ENCODE results near the gene KCNMB2. TPM values are rescaled to one million over a fixed set of nuclear protein-coding genes. Genes with fewer than 3 reads are reported as not detected.

KCNMB2 gene
- total RNA-seq, 1 experiment from 2014 or later: not detected

- intact Hi-C loops (cut with micrococcal nuclease; ENCODE audit: unreplicated experiment): no loop called here
- TF ChIP-seq CTCF (conservative IDR thresholded peaks at IDR 0.05; ENCODE audit: low read depth, low read length) (no peak), EZH2 (IDR thresholded peaks at IDR 0.05; ENCODE audit: borderline replicate concordance, low read depth, low read length, poor library complexity, severe bottlenecking) (no peak)
- Histone ChIP-seq H3K27me3 (replicated peaks; ENCODE audit: insufficient read depth, low read depth, low read length, poor library complexity) (no peaks in the 10 kb centered on the region), H3K27ac (ENCODE audit: low read depth, low read length, poor library complexity, severe bottlenecking) (no peak overlapping the region), H3K9me3 (ENCODE audit: low read depth, low read length, poor library complexity, severe bottlenecking) (no peaks in the 10 kb centered on the region), H3K4me3 (ENCODE audit: low read depth, low read length, poor library complexity, severe bottlenecking) (no peak overlapping the region), H3K36me3 (ENCODE audit: insufficient read depth, low read length, poor library complexity, severe bottlenecking) (no peaks in the 10 kb centered on the region), H3K4me1 (ENCODE audit: insufficient read depth, low read length, poor library complexity, severe bottlenecking) (no peaks in the 10 kb centered on the region)
- BruUV-seq (replicated peaks): no TSS peak
- no peak for DNase-seq (ENCODE audit: low spot score)
- POLR2A ChIA-PET (ENCODE audit: low non-redundant PET): no interaction called here
- CTCF ChIA-PET: no interaction called here
These were observed 213.2 kb downstream of the KCNMB2 start for GRCh38 chr3:178749471-178749870.

DNA sequence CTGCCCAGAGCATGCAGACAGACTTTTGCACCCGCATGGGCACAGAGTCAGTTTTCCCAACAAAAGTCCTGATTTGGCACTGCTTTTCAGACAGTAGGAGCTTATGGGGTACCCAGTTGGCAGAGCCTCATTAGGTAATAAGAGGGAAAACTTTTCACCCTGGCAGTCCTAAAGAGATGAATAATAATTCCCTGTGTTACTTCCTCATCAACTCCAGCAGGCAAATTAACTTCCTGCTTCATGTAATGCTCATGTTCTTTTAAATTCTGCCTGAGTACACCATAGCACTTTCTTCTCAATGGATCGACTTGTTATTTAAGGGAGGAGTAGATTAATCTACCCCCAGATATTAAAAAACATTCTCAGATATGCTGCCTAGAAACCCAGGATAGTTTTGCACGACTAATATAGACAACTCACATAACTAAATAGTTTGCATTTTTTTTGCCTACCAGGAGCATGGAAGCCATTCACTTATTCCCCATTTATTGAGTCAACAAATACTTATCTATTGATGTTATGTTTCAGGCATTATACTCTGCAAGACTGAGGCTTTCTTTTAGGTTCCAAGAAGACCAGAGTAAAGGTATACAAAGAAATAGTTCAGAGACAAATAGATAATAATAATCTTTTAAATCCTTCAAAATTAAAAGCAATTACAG lies 214.5 kb downstream of the KCNMB2 start:
- CTCF ChIA-PET: no interaction called here

GRCh38 chr3:178752843-178753242 lies 216.6 kb downstream of the KCNMB2 start:
- intact Hi-C loops (cut with micrococcal nuclease; ENCODE audit: unreplicated experiment): no loop called here

More for the DNA sequence above, 214.5 kb downstream of the KCNMB2 start:
- Histone ChIP-seq H3K4me1 (ENCODE audit: insufficient read depth, low read length, poor library complexity, severe bottlenecking) (no peaks in the 10 kb centered on the region), H3K9me3 (ENCODE audit: low read depth, low read length, poor library complexity, severe bottlenecking) (no peaks in the 10 kb centered on the region), H3K27me3 (replicated peaks; ENCODE audit: insufficient read depth, low read depth, low read length, poor library complexity) (no peaks in the 10 kb centered on the region), H3K27ac (ENCODE audit: low read depth, low read length, poor library complexity, severe bottlenecking) (no peak overlapping the region), H3K4me3 (ENCODE audit: low read depth, low read length, poor library complexity, severe bottlenecking) (no peak overlapping the region), H3K36me3 (ENCODE audit: insufficient read depth, low read length, poor library complexity, severe bottlenecking) (no peaks in the 10 kb centered on the region)
- TF ChIP-seq EZH2 (IDR thresholded peaks at IDR 0.05; ENCODE audit: borderline replicate concordance, low read depth, low read length, poor library complexity, severe bottlenecking): no peak
- no peak for TF ChIP-seq CTCF (conservative IDR thresholded peaks at IDR 0.05; ENCODE audit: low read depth, low read length)
- POLR2A ChIA-PET (ENCODE audit: low non-redundant PET): no interaction called here
- DNase-seq (ENCODE audit: low spot score): no peak
- no TSS peak for BruUV-seq (replicated peaks)
- intact Hi-C loops (cut with micrococcal nuclease; ENCODE audit: unreplicated experiment): no loop called here

More at GRCh38 chr3:178752843-178753242, 216.6 kb downstream of the KCNMB2 start:
- POLR2A ChIA-PET (ENCODE audit: low non-redundant PET): no interaction called here
- no TSS peak for BruUV-seq (replicated peaks)
- no peaks in the 10 kb centered on the region for H3K9me3 ChIP-seq (ENCODE audit: low read depth, low read length, poor library complexity, severe bottlenecking)
- no peak overlapping the region for H3K4me3 ChIP-seq (ENCODE audit: low read depth, low read length, poor library complexity, severe bottlenecking)
- TF ChIP-seq EZH2 (IDR thresholded peaks at IDR 0.05; ENCODE audit: borderline replicate concordance, low read depth, low read length, poor library complexity, severe bottlenecking) (no peak), CTCF (conservative IDR thresholded peaks at IDR 0.05; ENCODE audit: low read depth, low read length) (no peak)
- no peaks in the 10 kb centered on the region for H3K4me1 ChIP-seq (ENCODE audit: insufficient read depth, low read length, poor library complexity, severe bottlenecking)
- H3K27me3 ChIP-seq (replicated peaks; ENCODE audit: insufficient read depth, low read depth, low read length, poor library complexity): no peaks in the 10 kb centered on the region
- H3K36me3 ChIP-seq (ENCODE audit: insufficient read depth, low read length, poor library complexity, severe bottlenecking): no peaks in the 10 kb centered on the region
- DNase-seq (ENCODE audit: low spot score): no peak
- CTCF ChIA-PET: no interaction called here
- no peak overlapping the region for H3K27ac ChIP-seq (ENCODE audit: low read depth, low read length, poor library complexity, severe bottlenecking)
